GM20000 (cell line): Measurements from ENCODE around the gene ZBTB7B.

Experiments used
- DNase-seq: peaks from one replicate; pipeline ENCODE4 v3.0.0; 2012; ENCODE audit warnings: low spot score
- CTCF ChIP-seq: IDR thresholded peaks from 2 replicates; pipeline ENCODE4 v1.5.1; 2012; ENCODE audit warnings: mild to moderate bottlenecking, control low read depth; ENCODE audit errors: extremely low read depth, missing control alignments

The ZBTB7B gene

DNA sequence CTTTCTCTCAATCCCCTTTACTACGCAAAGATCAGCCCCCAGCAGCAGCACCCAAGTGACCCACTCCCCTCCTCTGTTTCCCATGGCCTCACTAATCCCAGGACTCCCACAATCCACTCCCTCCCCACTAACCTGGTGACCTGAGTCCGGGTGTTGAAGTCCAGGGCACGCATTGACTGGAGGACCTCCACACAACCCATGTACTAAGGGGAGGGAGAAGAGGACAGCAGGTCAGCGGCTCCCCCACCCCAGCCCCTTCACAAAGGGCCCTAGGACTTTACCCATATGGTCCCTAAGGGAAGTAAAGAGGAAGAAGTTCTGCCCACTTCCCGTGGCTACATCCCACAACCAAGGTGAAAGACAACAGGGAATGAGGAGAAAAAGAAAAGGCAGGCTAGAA is 33.4 kb upstream of the ZBTB7B start:
- no peak for TF ChIP-seq CTCF
- no peak for DNase-seq

DNA sequence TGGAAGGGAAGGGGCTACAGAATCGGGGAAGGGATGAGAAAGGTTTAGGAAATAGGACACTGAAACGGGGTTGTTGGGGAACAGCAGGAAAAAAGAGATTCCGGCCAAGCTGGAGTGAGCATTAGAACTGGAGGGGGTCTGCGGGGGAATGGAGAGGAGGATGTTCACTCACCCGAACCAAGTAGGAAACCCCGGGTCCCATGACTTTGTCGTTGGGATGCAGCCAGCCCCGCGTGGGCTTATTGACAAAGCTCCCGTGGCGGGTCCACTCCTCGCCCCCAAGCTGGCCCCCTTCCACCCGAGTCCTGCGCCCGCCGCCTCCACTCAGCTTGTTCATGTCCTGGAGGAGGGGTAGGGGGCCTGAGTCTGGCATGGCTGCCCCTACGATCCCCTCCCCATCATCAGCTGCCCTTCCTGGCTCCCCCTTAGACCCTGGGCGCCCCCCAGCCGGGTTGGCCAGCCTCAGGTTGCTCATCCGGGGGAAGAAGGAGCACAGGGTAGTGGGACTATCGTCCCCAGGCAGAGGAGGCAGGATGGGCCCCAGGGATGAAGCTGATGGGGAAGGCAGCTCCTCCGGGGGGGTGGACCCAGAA is 32.6 kb upstream of the ZBTB7B start:
- TF ChIP-seq CTCF: no peak
- no peak for DNase-seq

- DNase-seq: peak; percentile 77
- TF ChIP-seq CTCF: no peak
These were observed 31.8 kb upstream of the ZBTB7B start, which contains the start of gene SHC1 for GRCh38 chr1:154970631-154971340. TSS of gene SHC1 (minus strand) at chr1:154970747. CDS start at chr1:154970526, 221 bp downstream.

DNA sequence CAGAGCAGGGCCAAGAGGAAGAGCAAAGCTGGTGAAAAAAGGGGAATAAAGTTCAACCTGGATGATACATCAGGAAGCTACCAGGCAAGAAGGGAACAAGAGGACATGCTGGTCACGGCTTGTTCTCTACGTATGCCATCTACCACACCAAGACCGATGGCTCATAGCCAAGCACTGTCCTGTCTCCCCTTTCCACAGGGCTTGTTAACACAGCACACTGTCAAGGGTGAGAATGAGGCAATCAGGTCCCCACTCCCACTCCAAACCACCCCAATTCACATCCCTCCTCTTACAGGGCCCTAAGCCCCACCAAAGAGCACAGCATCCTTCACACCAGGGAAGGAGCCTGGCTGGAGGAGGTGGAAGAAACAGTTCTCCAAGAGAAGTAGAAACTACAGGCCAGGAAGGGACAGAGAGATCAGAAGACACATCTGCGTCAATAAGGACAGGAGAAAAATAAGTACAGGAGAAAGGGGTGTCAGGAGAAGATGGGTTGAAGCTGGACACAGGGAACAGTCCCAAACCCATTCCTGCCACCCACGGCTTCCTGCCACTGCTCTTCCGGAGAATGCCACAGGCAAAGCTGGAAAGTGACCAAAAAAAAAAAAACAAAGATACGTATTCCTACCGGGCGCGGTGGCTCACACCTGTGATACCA is 31.1 kb upstream of the ZBTB7B start:
- no peak for TF ChIP-seq CTCF
- no peak for DNase-seq

- TF ChIP-seq CTCF: no peak
- no peak for DNase-seq
These were observed 30.4 kb upstream of the ZBTB7B start for GRCh38 chr1:154972213-154972516.

DNA sequence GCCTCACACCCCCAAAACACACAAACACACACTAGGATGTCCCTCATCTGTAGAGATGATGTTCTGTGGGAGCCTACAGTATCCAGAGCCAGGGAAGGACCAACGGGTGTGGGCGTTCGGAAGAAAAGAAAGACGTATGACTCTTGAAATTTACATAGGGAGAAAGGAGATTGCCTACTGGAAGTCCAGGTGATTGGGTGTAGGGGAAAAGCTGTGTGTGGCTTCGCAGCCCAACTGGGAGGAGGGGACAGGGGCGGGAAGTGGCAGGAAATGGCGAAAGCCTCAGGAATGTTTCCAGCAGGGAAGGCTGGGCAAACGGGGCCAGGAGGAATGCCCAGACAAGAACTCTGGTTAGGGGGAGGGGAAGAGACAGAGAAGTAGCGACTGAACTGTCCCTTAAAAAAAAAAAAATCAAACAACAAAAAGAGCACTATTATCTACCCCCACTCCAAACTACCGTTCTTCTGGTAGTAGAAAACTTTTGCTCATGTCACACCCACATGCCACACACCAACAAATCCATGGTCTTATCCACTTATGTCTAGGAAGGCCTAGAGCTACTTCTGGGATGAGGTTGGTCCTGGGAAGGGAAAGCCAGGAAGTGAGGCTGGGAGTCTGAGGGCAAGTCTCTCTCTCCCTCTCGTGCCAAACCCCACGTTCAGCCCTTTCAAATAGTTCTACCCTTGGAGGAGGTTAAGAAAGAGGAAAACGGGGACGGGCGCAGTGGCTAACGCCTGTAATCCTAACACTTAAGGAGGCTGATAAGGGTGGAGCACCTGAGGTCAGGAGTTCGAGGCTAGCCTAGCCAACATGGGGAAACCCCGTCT is 29.9 kb upstream of the ZBTB7B start:
- DNase-seq: no peak
- no peak for TF ChIP-seq CTCF
